H1 (cell line): ENCODE measurements around the gene GOLGA3. TPM values are rescaled to one million over a fixed set of nuclear protein-coding genes. Genes with fewer than 3 reads are reported as not detected.

ENCODE experiments used
- CTCF ChIA-PET: fragments of 300-600 bp; sonication (Branson Sonifier 250); formaldehyde crosslinking; loops from one replicate; lab custom pipeline; 2021; ENCODE audit not compliant: partially characterized antibody; lab: Charles Lee
- POLR2A ChIA-PET: fragments of 300-600 bp; sonication (Branson Sonifier 250); formaldehyde crosslinking; loops from one replicate; lab custom pipeline; 2021; ENCODE audit warnings: inconsistent platforms; ENCODE audit not compliant: partially characterized antibody; lab: Charles Lee
- DNase-seq, 2 experiments: peaks; one replicate each; pipeline versions ENCODE4 v3.0.0 to v3.0.0-alpha.2; 2010 to 2022; ENCODE audit warnings: low spot score in 2 of 2, low read depth in 1 of 2, mixed read lengths in 1 of 2
- FAIRE-seq: peaks from 2 replicates; lab custom pipeline; 2011; peaks lifted over from hg19 to GRCh38; lab: Jason Lieb, UNC
- H2AFZ ChIP-seq: 2 replicates; pipeline ENCODE4 v1.8.1; 2012; ENCODE audit warnings: low read length, inconsistent platforms
- H2AK5ac ChIP-seq: 2 replicates; pipeline ENCODE4 v1.6.1; 2013; ENCODE audit warnings: low read depth, low read length
- H2BK120ac ChIP-seq: replicated peaks from 2 replicates; pipeline ENCODE3; 2013; ENCODE audit warnings: low read depth, low read length, inconsistent platforms
- H2BK12ac ChIP-seq: 2 replicates; pipeline ENCODE4 v1.6.1; 2013; ENCODE audit warnings: low read depth, low read length
- H2BK15ac ChIP-seq: 2 replicates; pipeline ENCODE4 v1.6.1; 2013; ENCODE audit warnings: low read length
- H2BK20ac ChIP-seq: 2 replicates; pipeline ENCODE4 v1.6.1; 2013; ENCODE audit warnings: low read length
- H2BK5ac ChIP-seq: 2 replicates; pipeline ENCODE4 v1.6.1; 2013; ENCODE audit warnings: low read depth, low read length
- H3K14ac ChIP-seq: 2 replicates; pipeline ENCODE4 v1.6.1; 2013; ENCODE audit warnings: inconsistent platforms; ENCODE audit not compliant: insufficient read length
- H3K18ac ChIP-seq: 2 replicates; pipeline ENCODE4 v1.6.1; 2013; ENCODE audit warnings: low read length; ENCODE audit errors: extremely low read depth
- H3K23ac ChIP-seq: 2 replicates; pipeline ENCODE4 v1.6.1; 2013; ENCODE audit warnings: inconsistent platforms; ENCODE audit not compliant: insufficient read length
- H3K23me2 ChIP-seq: 2 replicates; pipeline ENCODE4 v1.6.1; 2013; ENCODE audit warnings: low read depth, low read length
- H3K27ac ChIP-seq: 2 replicates; pipeline ENCODE4 v1.6.1; 2011; ENCODE audit warnings: low read depth, low read length, inconsistent platforms
- H3K27me3 ChIP-seq, 4 experiments: replicated peaks in 1 of 4; 1 replicate in 1 of 4; 2 replicates in 3 of 4; pipeline versions ENCODE4 v1.6.1 to v1.8.1; 2011 to 2013; ENCODE audit warnings: low read length in 3 of 4, mild to moderate bottlenecking in 3 of 4, inconsistent platforms in 2 of 4, mixed read lengths in 2 of 4, moderate library complexity in 1 of 4; ENCODE audit not compliant: control insufficient read depth in 3 of 4, insufficient read depth in 3 of 4; ENCODE audit errors: extremely low read depth in 1 of 4
- H3K36me3 ChIP-seq, 4 experiments: 2 replicates each; pipeline versions ENCODE4 v1.6.1 to v1.8.1; 2011 to 2013; ENCODE audit warnings: mild to moderate bottlenecking in 4 of 4, low read length in 3 of 4, moderate library complexity in 2 of 4, control low read depth in 1 of 4, inconsistent platforms in 1 of 4; ENCODE audit not compliant: insufficient read depth in 4 of 4, control insufficient read depth in 2 of 4
- H3K4ac ChIP-seq: replicated peaks from 2 replicates; pipeline ENCODE3; 2013; ENCODE audit warnings: low read length, low read depth, mixed read lengths, inconsistent platforms; ENCODE audit not compliant: insufficient read length
- H3K4me1 ChIP-seq, 4 experiments: replicated peaks in 1 of 4; 1 replicate in 1 of 4; 2 replicates in 3 of 4; pipeline versions ENCODE4 v1.6.1 to v1.8.1; 2011 to 2013; ENCODE audit warnings: low read length in 3 of 4, inconsistent platforms in 2 of 4, mixed read lengths in 1 of 4; ENCODE audit not compliant: insufficient read depth in 4 of 4, control insufficient read depth in 3 of 4
- H3K4me2 ChIP-seq, 2 experiments: 2 replicates each; pipeline versions ENCODE4 v1.6.1 to v1.8.1; 2011 to 2013; ENCODE audit warnings: low read depth in 2 of 2, low read length in 2 of 2, control low read depth in 1 of 2, inconsistent platforms in 1 of 2, mild to moderate bottlenecking in 1 of 2; ENCODE audit not compliant: insufficient read depth in 1 of 2
- H3K4me3 ChIP-seq, 4 experiments: fragments of 200-600, 300-600 bp in 1 of 4; sonication (generic), shearing (Covaris generic), sonication (Bioruptor Twin) in 1 of 4; 2 replicates each; pipeline versions ENCODE4 v1.5.1 to v1.8.1; 2011 to 2016; ENCODE audit warnings: low read length in 4 of 4, low read depth in 3 of 4, control low read depth in 2 of 4, inconsistent platforms in 2 of 4, mild to moderate bottlenecking in 2 of 4, mixed read lengths in 1 of 4, moderate library complexity in 1 of 4; ENCODE audit not compliant: insufficient read depth in 2 of 4; ENCODE audit errors: extremely low read depth in 1 of 4
- H3K56ac ChIP-seq: replicated peaks from 2 replicates; pipeline ENCODE3; 2013; ENCODE audit warnings: low read depth, mild to moderate bottlenecking, mixed read lengths, low read length, inconsistent platforms; ENCODE audit not compliant: insufficient read length
- H3K79me1 ChIP-seq: 2 replicates; pipeline ENCODE4 v1.6.1; 2013; ENCODE audit warnings: low read depth, low read length, control low read depth
- H3K79me2 ChIP-seq, 2 experiments: 2 replicates each; pipeline versions ENCODE4 v1.6.1 to v1.8.1; 2012 to 2013; ENCODE audit warnings: low read length in 2 of 2, mild to moderate bottlenecking in 2 of 2, inconsistent platforms in 1 of 2; ENCODE audit not compliant: insufficient read depth in 2 of 2, control insufficient read depth in 1 of 2
- H3K9ac ChIP-seq, 4 experiments: replicated peaks in 1 of 4; 1 replicate in 1 of 4; 2 replicates in 3 of 4; pipeline versions ENCODE4 v1.6.1 to v1.8.1; 2011 to 2013; ENCODE audit warnings: low read depth in 3 of 4, low read length in 3 of 4, control low read depth in 2 of 4, mild to moderate bottlenecking in 2 of 4, moderate library complexity in 2 of 4, inconsistent platforms in 1 of 4; ENCODE audit errors: extremely low read depth in 1 of 4
- H3K9me3 ChIP-seq, 2 experiments: 2 replicates each; pipeline versions ENCODE4 v1.6.1 to v1.8.1; 2012 to 2013; ENCODE audit warnings: mild to moderate bottlenecking in 2 of 2, moderate library complexity in 2 of 2, control low read depth in 1 of 2, inconsistent platforms in 1 of 2, low read depth in 1 of 2, low read length in 1 of 2, mixed read lengths in 1 of 2; ENCODE audit not compliant: insufficient read depth in 2 of 2
- H4K20me1 ChIP-seq, 2 experiments: replicated peaks in 1 of 2; 2 replicates each; pipeline versions ENCODE3 to v1.8.1; 2011 to 2013; ENCODE audit warnings: inconsistent platforms in 2 of 2, low read length in 2 of 2, mild to moderate bottlenecking in 1 of 2; ENCODE audit not compliant: insufficient read depth in 2 of 2, control insufficient read depth in 1 of 2
- H4K5ac ChIP-seq: 2 replicates; pipeline ENCODE4 v1.6.1; 2013; ENCODE audit warnings: low read length, low read depth, mixed read lengths, inconsistent platforms; ENCODE audit not compliant: insufficient read length
- H4K8ac ChIP-seq: 2 replicates; pipeline ENCODE4 v1.8.0; 2013; ENCODE audit warnings: mild to moderate bottlenecking, moderate library complexity, low read length, inconsistent platforms; ENCODE audit not compliant: insufficient read depth; ENCODE audit errors: extremely low read depth
- H4K91ac ChIP-seq: replicated peaks from 2 replicates; pipeline ENCODE3; 2013; ENCODE audit warnings: low read length, mixed read lengths, inconsistent platforms; ENCODE audit not compliant: insufficient read length
- ASH2L ChIP-seq: fragments of 200-600, 300-600 bp; sonication (generic); IDR thresholded peaks from one replicate; pipeline ENCODE4 v1.7.1; 2017; ENCODE audit warnings: low read length
- CBX5 ChIP-seq: fragments of 300-800, 300-1000 bp; sonication (generic); IDR thresholded peaks from 2 replicates; pipeline ENCODE4 v1.7.1; 2016; ENCODE audit warnings: antibody characterized with exemption, low read length, low read depth
- EGR1 ChIP-seq: IDR thresholded peaks from 2 replicates; pipeline ENCODE4 v1.6.1; 2011; ENCODE audit warnings: low read depth, low read length, borderline replicate concordance
- JUN ChIP-seq: IDR thresholded peaks from 2 replicates; pipeline ENCODE4 v1.6.1; 2011; ENCODE audit warnings: low read depth, mild to moderate bottlenecking, improper control_type of control experiment, low read length
- KDM1A ChIP-seq: fragments of 200-600, 300-600 bp; sonication (generic); IDR thresholded peaks from 2 replicates; pipeline ENCODE4 v1.7.1; 2016; ENCODE audit warnings: mild to moderate bottlenecking, low read length, borderline replicate concordance
- POLR2AphosphoS5 ChIP-seq: IDR thresholded peaks from 2 replicates; pipeline ENCODE4 v1.6.1; 2011; ENCODE audit warnings: low read depth, low read length
- SUZ12 ChIP-seq: fragments of 200-600 bp; sonication (generic); IDR thresholded peaks from 2 replicates; pipeline ENCODE4 v1.6.1; 2012; ENCODE audit warnings: mild to moderate bottlenecking, inconsistent platforms, low read length, moderate library complexity, mixed read lengths
- YY1 ChIP-seq: IDR thresholded peaks from 2 replicates; pipeline ENCODE4 v1.6.1; 2011; ENCODE audit warnings: low read depth, mild to moderate bottlenecking, low read length
- ZNF274 ChIP-seq: IDR thresholded peaks from 2 replicates; pipeline ENCODE4 v1.7.0; 2012; ENCODE audit warnings: low read length, borderline replicate concordance; ENCODE audit errors: extremely low read depth
- WGBS, 2 experiments: shearing (Covaris generic) in 1 of 2; methylation state at CpG; one replicate each; pipeline versions ENCODE4 v1.1.6 to v1.1.7; 2013 to 2015; ENCODE audit warnings: low lambda C conversion rate in 2 of 2, mixed read lengths in 2 of 2, inconsistent platforms in 1 of 2, low coverage in 1 of 2, missing lambda C conversion rate in 1 of 2; ENCODE audit not compliant: insufficient replicate concordance in 2 of 2, insufficient coverage in 1 of 2, insufficient read length in 1 of 2; ENCODE audit errors: extremely low coverage in 1 of 2, missing lambda C conversion rate in 1 of 2; 5-methylcytosine and 5-hydroxymethylcytosine counted together
- polyA plus RNA-seq, 7 experiments: library from polyadenylated mRNA; depleted of rRNA in 3 of 7; stranded (reverse) in 5 of 7; unstranded in 2 of 7; fragments of >200 nt in 5 of 7; fragments of 200-250 nt in 2 of 7; gene quantifications; 1 replicate in 5 of 7; 2 replicates in 1 of 7; 4 replicates in 1 of 7; pipeline versions ENCODE4 v1.2.1 to v1.2.3, GENCODE V29; 2011 to 2013; ENCODE audit warnings: missing spikeins in 2 of 7, mixed read lengths in 2 of 7
- total RNA-seq: library from RNA; stranded (reverse); fragmentation: NEBNext Ultra II Directional; extraction: Animal tissue kit (Norgen Biotek cat#: 25700); gene quantifications from 2 replicates; pipeline ENCODE4 v1.2.1, GENCODE V29; 2021
- TF ChIP-seq, protein P1 (sequence below): IDR thresholded peaks from 2 replicates; pipeline ENCODE4 v1.6.1; 2011; ENCODE audit warnings: low read depth, mild to moderate bottlenecking, low read length; ENCODE audit not compliant: insufficient read depth
- TF ChIP-seq, protein P2 (sequence below): IDR thresholded peaks from 2 replicates; pipeline ENCODE4 v1.6.1; 2012; ENCODE audit warnings: inconsistent platforms

Gene GOLGA3
- total and polyA plus RNA-seq, 2 of the 8 experiments (the other 6 are each of a cell fraction or from before 2014, with no cell fraction given): 6.4 to 33.1 TPM

DNA sequence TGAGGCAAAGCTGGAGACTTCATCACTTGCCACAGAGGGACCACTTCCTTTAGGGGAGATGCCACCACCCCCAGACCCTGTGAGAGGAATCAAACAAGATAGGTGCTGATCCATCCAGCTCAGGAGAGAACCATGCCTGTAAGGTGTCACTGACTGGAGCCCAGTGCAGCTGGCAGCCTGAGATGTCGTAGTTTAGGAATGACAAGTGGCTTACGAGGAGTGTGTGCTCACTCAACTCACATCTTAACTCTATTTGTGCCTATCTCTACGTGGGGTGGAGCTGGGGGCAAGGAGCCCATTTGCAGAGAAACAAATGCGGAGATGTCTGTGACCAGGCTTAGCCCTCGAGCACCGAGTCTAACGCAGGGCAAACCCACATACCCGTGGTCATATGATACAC is 32.9 kb upstream of the GOLGA3 start:
- Histone ChIP-seq H3K4me3 (no peak overlapping the region), H3K23me2 (no peaks in the 10 kb centered on the region; the same call in 1 of the 2 replicates), H3K27ac (no peak overlapping the region), H2AK5ac (no peak overlapping the region), H3K9me3 (no peaks in the 10 kb centered on the region), H4K5ac (no peak overlapping the region), H2BK12ac (no peak overlapping the region), H2BK15ac (no peak overlapping the region), H3K36me3 (peaks cover 14 to 48% (median 24%) of the 10 kb centered on the region in 4 experiments; a peak in 6 of 8 replicates), H3K79me2 (peaks cover 0 to 3% of the 10 kb centered on the region in 2 experiments; a peak in 1 of 4 replicates), H3K27me3 (no peaks in the 10 kb centered on the region), H4K8ac (no peak overlapping the region), H2BK20ac (no peak overlapping the region), H3K4ac (no peak overlapping the region), H3K4me2 (no peak overlapping the region), H3K79me1 (no peaks in the 10 kb centered on the region), H3K23ac (no peak overlapping the region), H3K18ac (no peak overlapping the region), H2BK5ac (0 out of 2 replicates have a peak overlapping the region, but pooled peaks have one; percentile 35), H3K56ac (no peak overlapping the region), H2BK120ac (no peak overlapping the region), H3K9ac (no peak overlapping the region; a peak in 1 of 7 replicates), H2AFZ (no peak overlapping the region), H3K14ac (no peak overlapping the region), H3K4me1 (no peaks in the 10 kb centered on the region), H4K20me1 (peaks cover 2 to 12% of the 10 kb centered on the region in 2 experiments), H4K91ac (no peak overlapping the region)
- 95% methylated on average over 8 of the region's 8 CpGs; no CpG with 5 or more reads in 1 of the 2 experiments for WGBS, 2 experiments
- DNase-seq (no peak), FAIRE-seq (no peak)
- ChIA-PET CTCF (interaction anchor here (0.7 to 0.8 kb wide), 2 partner anchors 11 to 15 kb away, joined by 3 to 5 read pairs; no protein-coding TSS in a partner anchor), POLR2A (interaction anchor here (1.3 to 1.8 kb wide), 2 partner anchors 10 to 23 kb away, joined by 3 to 6 read pairs; no protein-coding TSS in a partner anchor)
- TF ChIP-seq JUN (no peak), CBX5 (no peak), SUZ12 (no peak), ASH2L (no peak), POLR2AphosphoS5 (no peak), YY1 (no peak), EGR1 (no peak), ZNF274 (no peak), KDM1A (no peak)
- TF ChIP-seq, protein P1, sequence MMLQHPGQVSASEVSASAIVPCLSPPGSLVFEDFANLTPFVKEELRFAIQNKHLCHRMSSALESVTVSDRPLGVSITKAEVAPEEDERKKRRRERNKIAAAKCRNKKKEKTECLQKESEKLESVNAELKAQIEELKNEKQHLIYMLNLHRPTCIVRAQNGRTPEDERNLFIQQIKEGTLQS: no peak
- TF ChIP-seq, protein P2, sequence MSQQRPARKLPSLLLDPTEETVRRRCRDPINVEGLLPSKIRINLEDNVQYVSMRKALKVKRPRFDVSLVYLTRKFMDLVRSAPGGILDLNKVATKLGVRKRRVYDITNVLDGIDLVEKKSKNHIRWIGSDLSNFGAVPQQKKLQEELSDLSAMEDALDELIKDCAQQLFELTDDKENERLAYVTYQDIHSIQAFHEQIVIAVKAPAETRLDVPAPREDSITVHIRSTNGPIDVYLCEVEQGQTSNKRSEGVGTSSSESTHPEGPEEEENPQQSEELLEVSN: no peak
